Kidney epithelial cell (primary cell): Measurements from ENCODE around the gene UBR4. TPM values are rescaled to one million over a fixed set of nuclear protein-coding genes. Genes with fewer than 3 reads are reported as not detected.

Experiments
- DNase-seq: peaks from one replicate; pipeline ENCODE4 v3.0.0-alpha.2; 2010; ENCODE audit warnings: low read depth
- H3K27me3 ChIP-seq: 2 replicates; pipeline ENCODE4 v1.6.0; 2011; ENCODE audit warnings: low read length; ENCODE audit not compliant: control insufficient read depth, insufficient read depth
- H3K36me3 ChIP-seq: 2 replicates; pipeline ENCODE4 v1.5.1; 2011; ENCODE audit warnings: low read length; ENCODE audit not compliant: control insufficient read depth, insufficient read depth
- H3K4me3 ChIP-seq: 2 replicates; pipeline ENCODE4 v1.5.1; 2011; ENCODE audit warnings: low read depth, mild to moderate bottlenecking, control low read depth, low read length
- CTCF ChIP-seq: IDR thresholded peaks from 2 replicates; pipeline ENCODE4 v1.5.1; 2011; ENCODE audit warnings: mild to moderate bottlenecking, moderate library complexity, low read length, control low read depth, inconsistent platforms; ENCODE audit not compliant: insufficient read depth, poor library complexity, severe bottlenecking
- total RNA-seq: library from RNA; depleted of rRNA; stranded (reverse); fragments of >200 nt; gene quantifications from 2 replicates; pipeline ENCODE4 v1.2.3, GENCODE V29; 2015

UBR4 gene
- total RNA-seq, 1 donor from 2014 or later = 125 TPM

- TF ChIP-seq CTCF = no peak
- H3K4me3 ChIP-seq = no peak overlapping the region
- H3K27me3 ChIP-seq = peaks cover 19% of the 10 kb centered on the region
- H3K36me3 ChIP-seq = no peaks in the 10 kb centered on the region
- DNase-seq = no peak
These were observed 150.3 kb downstream of the UBR4 start for GRCh38 chr1:19059773-19060172.

GRCh38 chr1:19058476-19058797, 151.6 kb downstream of the UBR4 start:
- DNase-seq = no peak
- peaks cover 31% of the 10 kb centered on the region for H3K27me3 ChIP-seq
- no peak overlapping the region for H3K4me3 ChIP-seq
- H3K36me3 ChIP-seq = no peaks in the 10 kb centered on the region
- no peak for TF ChIP-seq CTCF

GRCh38 chr1:19057784-19058475, 152.1 kb downstream of the UBR4 start:
- Histone ChIP-seq H3K36me3 (no peaks in the 10 kb centered on the region), H3K4me3 (no peak overlapping the region), H3K27me3 (peaks cover 32% of the 10 kb centered on the region)
- DNase-seq = no peak
- TF ChIP-seq CTCF = no peak

DNA sequence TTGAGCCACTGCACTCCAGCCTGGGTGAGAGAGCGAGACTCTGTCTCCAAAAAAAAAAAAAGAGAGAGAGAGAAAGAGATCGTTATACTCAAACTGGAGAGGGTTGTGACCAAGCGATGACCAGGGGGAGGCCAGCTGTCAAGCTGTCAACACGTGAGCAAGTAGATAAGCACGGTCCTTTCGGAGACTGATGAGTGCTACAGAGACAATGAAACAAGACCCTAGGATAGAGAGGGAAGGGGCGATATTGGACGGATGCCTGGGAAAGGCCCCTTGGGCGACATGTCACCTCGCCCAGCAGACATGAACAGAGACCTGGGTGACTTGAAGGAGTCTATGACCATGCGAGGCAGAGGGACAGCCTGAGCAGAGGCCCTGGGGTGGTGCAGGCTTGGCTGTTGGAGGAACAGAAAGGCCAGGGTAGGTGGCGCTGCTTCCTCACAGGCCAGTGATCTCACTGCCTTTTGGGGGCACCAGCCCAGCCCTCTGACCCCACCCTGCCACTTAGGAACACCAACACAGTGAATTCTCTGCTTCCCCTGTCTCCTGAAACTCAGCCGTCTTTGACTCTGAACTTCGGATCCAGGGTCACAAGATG, 152.8 kb downstream of the UBR4 start:
- TF ChIP-seq CTCF = no peak
- Histone ChIP-seq H3K27me3 (peaks cover 32% of the 10 kb centered on the region), H3K36me3 (no peaks in the 10 kb centered on the region), H3K4me3 (no peak overlapping the region)
- no peak for DNase-seq

DNA sequence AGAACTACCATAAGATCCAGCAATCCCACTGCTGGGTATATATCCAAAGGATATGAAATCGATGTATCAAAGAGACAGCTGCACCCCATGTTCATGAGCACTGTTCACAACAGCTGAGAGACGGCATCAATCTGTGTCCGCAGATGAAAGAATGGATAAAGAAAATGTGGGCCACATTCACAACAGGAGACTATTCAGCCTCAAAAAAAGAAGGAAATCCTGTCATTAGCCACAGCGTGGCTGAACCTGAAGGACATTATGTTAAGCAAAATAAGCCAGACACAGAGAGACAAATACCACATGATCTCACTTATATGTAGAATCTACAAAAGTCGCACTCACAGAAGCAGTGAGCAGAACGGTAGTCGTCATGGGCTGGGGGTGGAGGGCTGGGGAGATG, 154.4 kb downstream of the UBR4 start:
- no peak for TF ChIP-seq CTCF
- peaks cover 32% of the 10 kb centered on the region for H3K27me3 ChIP-seq
- DNase-seq = no peak
- no peaks in the 10 kb centered on the region for H3K36me3 ChIP-seq
- no peak overlapping the region for H3K4me3 ChIP-seq

DNA sequence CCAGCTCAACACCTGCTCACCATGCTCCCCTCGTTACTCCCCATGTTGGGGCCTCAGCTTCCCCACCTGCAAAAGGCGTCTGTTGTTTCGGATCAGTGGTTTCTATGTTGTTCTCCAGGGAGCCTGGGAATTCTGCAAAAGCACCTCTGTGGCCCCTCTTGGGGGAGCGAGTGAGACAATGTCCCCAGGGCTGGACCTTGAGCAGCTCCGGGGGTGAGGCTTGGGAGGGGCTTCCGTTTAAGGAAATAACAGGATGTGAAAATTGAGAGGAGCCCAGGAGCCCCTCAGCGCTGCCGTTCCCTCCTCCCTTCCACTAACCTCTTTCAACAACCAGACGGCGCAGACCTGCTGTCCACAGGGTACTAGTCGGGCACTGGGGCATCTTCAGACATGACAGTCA, 155.1 kb downstream of the UBR4 start:
- TF ChIP-seq CTCF = no peak
- no peak for DNase-seq
- no peak overlapping the region for H3K4me3 ChIP-seq
- peaks cover 32% of the 10 kb centered on the region for H3K27me3 ChIP-seq
- no peaks in the 10 kb centered on the region for H3K36me3 ChIP-seq
